Immature natural killer cell (primary cell): ENCODE results near the gene CHN2. TPM values are rescaled to one million over a fixed set of nuclear protein-coding genes. Genes with fewer than 3 reads are reported as not detected.
A peak's percentile ranks its signal among the peaks of the same experiment; 100 is the strongest.

Source experiments
- DNase-seq, 3 donors: peaks; one replicate each; pipeline ENCODE4 v3.0.0; 2022; ENCODE audit warnings: mixed read lengths in 1 of 3
- H3K27ac Mint-ChIP-seq, 6 donors: one replicate each; pipeline ENCODE4 v1.8.0; 2020; ENCODE audit warnings: mixed read lengths in 6 of 6, mild to moderate bottlenecking in 5 of 6, inconsistent platforms in 4 of 6, moderate library complexity in 3 of 6
- H3K27me3 Mint-ChIP-seq, 3 donors: one replicate each; pipeline ENCODE4 v1.8.0; 2020 to 2021; ENCODE audit warnings: low read depth in 3 of 3, mild to moderate bottlenecking in 3 of 3, mixed read lengths in 3 of 3, moderate library complexity in 3 of 3, inconsistent platforms in 1 of 3
- H3K36me3 Mint-ChIP-seq, 3 donors: one replicate each; pipeline ENCODE4 v1.8.0; 2020; ENCODE audit warnings: mixed read lengths in 3 of 3, inconsistent platforms in 2 of 3, mild to moderate bottlenecking in 2 of 3
- H3K4me1 Mint-ChIP-seq, 2 donors: one replicate each; pipeline ENCODE4 v1.8.0; 2020; ENCODE audit warnings: inconsistent platforms in 2 of 2, mild to moderate bottlenecking in 2 of 2, mixed read lengths in 2 of 2, moderate library complexity in 1 of 2
- H3K4me3 Mint-ChIP-seq, 5 donors: one replicate each; pipeline ENCODE4 v1.8.0; 2020; ENCODE audit warnings: mild to moderate bottlenecking in 5 of 5, mixed read lengths in 5 of 5, inconsistent platforms in 3 of 5, moderate library complexity in 3 of 5
- H3K9me3 Mint-ChIP-seq, 6 donors: one replicate each; pipeline ENCODE4 v1.8.0; 2020; ENCODE audit warnings: mild to moderate bottlenecking in 6 of 6, mixed read lengths in 6 of 6, inconsistent platforms in 4 of 6, moderate library complexity in 3 of 6
- polyA plus RNA-seq, 3 donors: library from polyadenylated mRNA; unstranded; fragments of 300-500 nt; fragmentation: Illumina TruSeq; gene quantifications; one replicate each; pipeline ENCODE4 v1.2.3, GENCODE V29; 2021

Gene CHN2
- polyA plus RNA-seq, 3 donors from 2014 or later, result 7.7 to 23.9 (median 14.6) TPM

DNA sequence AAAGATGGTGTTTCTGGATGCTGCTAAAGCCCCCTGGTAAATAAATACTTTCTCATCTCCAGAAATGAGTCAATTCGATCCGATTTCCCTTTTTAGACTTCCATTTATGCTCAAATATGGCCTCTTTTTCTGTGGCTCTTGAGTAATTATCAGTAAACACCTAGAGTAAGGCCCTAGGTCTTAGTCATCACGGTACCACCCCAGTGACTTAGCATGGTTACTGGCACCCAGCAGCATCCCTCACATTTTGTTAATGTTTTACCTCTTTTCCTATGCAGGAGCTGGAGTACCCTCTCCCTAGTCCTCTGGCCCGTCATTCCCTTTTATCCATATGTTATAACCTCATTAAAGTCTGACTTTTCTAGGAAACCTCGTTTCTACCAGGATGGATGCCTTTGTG, 19.5 kb downstream of the CHN2 start:
- H3K9me3 Mint-ChIP-seq, result no peaks in the 10 kb centered on the region
- peaks cover 0 to 5% (median 2%) of the 10 kb centered on the region in 3 donors for H3K27me3 Mint-ChIP-seq
- no peak overlapping the region for H3K27ac Mint-ChIP-seq
- H3K4me1 Mint-ChIP-seq, result peaks cover 21 to 50% of the 10 kb centered on the region in 2 donors
- DNase-seq, result no peak
- H3K36me3 Mint-ChIP-seq, result peaks cover 0 to 7% (median 3%) of the 10 kb centered on the region in 3 donors
- no peak overlapping the region for H3K4me3 Mint-ChIP-seq

DNA sequence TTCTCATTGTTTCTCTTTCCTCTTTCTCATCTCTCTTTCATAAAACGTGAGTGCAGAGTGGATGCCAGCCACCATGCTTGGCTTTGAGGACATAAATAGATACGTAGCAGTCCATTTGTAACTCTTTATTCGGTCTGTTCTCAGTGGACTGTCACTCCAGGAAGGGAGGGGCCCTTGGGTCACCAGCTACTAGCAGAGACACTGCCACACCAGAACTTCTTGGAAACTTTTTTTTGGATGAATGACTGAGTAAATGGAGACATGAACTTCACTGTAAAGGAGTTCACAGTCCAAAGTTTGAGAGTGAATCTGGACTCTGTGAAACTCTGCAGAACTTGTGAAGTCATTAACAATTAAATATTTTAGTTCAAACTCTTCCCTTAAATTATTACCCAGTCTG, 20.2 kb downstream of the CHN2 start:
- DNase-seq, result no peak
- Mint-ChIP-seq H3K4me3 (no peak overlapping the region), H3K9me3 (no peaks in the 10 kb centered on the region), H3K27me3 (peaks cover 0 to 5% (median 2%) of the 10 kb centered on the region in 3 donors), H3K36me3 (peaks cover 0 to 7% (median 3%) of the 10 kb centered on the region in 3 donors), H3K27ac (no peak overlapping the region), H3K4me1 (peaks cover 16 to 43% of the 10 kb centered on the region in 2 donors)

DNA sequence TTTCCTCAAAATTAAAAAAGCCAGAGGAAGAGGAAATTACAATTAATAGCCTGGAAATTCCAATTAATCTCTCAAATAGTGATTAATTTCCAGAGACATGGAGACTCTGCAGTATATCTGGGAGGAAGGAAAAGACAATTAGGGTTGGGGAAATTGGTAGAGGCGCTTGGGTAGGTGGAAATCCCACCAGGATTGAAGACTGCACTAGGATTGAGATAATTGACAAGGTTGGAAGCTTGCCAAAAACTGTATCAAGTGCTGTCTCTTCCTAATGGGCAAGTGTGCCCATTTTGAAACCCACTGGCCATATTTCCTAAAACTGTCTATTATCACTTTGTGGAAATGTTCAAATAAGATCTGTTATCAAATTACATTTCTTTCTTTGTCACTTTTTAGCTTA, 21.6 kb downstream of the CHN2 start:
- H3K9me3 Mint-ChIP-seq, result no peaks in the 10 kb centered on the region
- H3K4me3 Mint-ChIP-seq, result no peak overlapping the region
- H3K27ac Mint-ChIP-seq, result no peak overlapping the region
- DNase-seq, result no peak
- peaks cover 8 to 32% of the 10 kb centered on the region in 2 donors for H3K4me1 Mint-ChIP-seq
- H3K27me3 Mint-ChIP-seq, result peaks cover 0 to 3% (median 0%) of the 10 kb centered on the region in 3 donors
- H3K36me3 Mint-ChIP-seq, result peaks cover 0 to 7% (median 0%) of the 10 kb centered on the region in 3 donors

DNA sequence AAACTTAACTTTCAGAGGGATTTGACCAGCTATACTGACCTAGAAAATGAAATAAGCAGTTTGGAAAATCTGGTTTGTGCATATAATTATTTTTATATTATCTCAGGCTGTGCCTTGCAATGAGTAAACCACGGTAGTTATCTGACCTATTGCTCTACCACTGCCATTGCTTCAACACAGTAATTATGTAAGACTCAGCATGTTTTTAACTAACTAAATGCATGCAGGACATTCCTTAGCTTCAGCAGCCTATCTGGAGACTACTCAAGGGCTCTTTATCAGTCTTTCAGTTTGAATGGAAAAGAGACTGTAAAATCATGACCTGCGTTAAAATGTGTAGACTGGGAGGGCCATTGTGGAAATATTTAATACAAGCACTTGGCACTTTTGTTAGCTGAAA, 22.5 kb downstream of the CHN2 start:
- H3K9me3 Mint-ChIP-seq, result peaks cover 0 to 5% (median 0%) of the 10 kb centered on the region in 6 donors
- peaks cover 0 to 6% (median 6%) of the 10 kb centered on the region in 3 donors for H3K36me3 Mint-ChIP-seq
- H3K27me3 Mint-ChIP-seq, result peaks cover 0 to 3% (median 0%) of the 10 kb centered on the region in 3 donors
- DNase-seq, result no peak
- H3K4me3 Mint-ChIP-seq, result no peak overlapping the region
- H3K4me1 Mint-ChIP-seq, result peaks cover 4 to 22% of the 10 kb centered on the region in 2 donors
- H3K27ac Mint-ChIP-seq, result no peak overlapping the region

DNA sequence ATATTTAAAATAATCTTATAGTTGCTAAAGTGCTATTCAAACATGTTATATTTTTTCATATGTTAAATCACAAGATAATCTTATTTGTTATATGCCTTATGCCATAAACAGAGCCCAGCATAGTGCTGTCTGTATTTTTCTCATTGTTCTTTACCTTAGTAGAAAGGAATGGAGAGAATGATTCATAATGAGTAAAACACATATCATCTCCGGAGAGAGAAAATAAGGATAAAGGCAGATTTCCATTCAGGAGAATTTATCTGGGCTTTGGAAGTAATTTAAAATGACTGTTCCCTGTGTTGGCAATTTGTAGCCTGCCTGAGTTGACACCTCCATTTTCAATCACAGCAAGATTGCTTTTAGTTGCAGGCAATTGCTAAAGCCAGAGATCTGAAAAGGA, 30.2 kb downstream of the CHN2 start:
- H3K27me3 Mint-ChIP-seq, result peaks cover 0 to 5% (median 2%) of the 10 kb centered on the region in 3 donors
- DNase-seq, result no peak
- H3K36me3 Mint-ChIP-seq, result peaks cover 0 to 6% (median 0%) of the 10 kb centered on the region in 3 donors
- H3K4me1 Mint-ChIP-seq, result peaks cover 4 to 14% of the 10 kb centered on the region in 2 donors
- no peak overlapping the region for H3K4me3 Mint-ChIP-seq
- H3K9me3 Mint-ChIP-seq, result peaks cover 0 to 5% (median 0%) of the 10 kb centered on the region in 6 donors
- H3K27ac Mint-ChIP-seq, result no peak overlapping the region

DNA sequence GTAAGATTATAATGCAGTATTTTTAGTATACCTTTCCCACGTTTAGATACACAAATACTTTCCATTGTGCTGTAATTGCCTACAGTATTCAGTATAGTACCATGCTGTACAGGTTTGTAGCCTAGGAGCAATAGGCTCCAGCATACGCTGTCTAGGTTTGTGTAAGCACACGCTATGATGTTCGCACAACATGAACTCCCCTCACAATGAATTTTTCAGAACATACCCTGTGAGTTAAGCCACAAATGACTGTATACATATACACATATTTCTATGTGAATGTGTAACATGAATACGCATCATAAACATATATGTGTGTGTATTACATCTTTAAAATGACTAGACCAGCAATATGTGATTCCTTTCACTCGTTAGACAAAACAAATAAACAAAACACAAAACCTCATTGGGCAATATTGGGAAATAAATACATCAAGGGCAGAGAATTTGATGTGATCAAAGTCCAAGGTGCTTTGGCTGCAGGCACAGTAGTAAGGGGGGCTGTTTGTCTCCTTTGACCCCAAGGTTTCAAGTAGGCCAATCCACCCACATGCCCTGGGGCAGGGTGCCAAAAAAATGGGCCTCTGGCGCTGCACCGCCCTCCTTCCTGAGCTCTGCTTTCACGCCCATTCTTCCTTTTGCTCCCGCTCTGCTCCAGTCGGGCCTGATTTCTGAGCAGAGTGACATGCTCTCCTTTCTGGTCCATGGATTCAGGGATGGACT, 33.9 kb downstream of the CHN2 start:
- Mint-ChIP-seq H3K9me3 (no peaks in the 10 kb centered on the region), H3K27ac (no peak overlapping the region), H3K4me1 (peaks cover 10 to 29% of the 10 kb centered on the region in 2 donors), H3K27me3 (peaks cover 0 to 2% (median 2%) of the 10 kb centered on the region in 3 donors), H3K4me3 (no peak overlapping the region), H3K36me3 (peaks cover 0 to 4% (median 2%) of the 10 kb centered on the region in 3 donors)
- no peak for DNase-seq

DNA sequence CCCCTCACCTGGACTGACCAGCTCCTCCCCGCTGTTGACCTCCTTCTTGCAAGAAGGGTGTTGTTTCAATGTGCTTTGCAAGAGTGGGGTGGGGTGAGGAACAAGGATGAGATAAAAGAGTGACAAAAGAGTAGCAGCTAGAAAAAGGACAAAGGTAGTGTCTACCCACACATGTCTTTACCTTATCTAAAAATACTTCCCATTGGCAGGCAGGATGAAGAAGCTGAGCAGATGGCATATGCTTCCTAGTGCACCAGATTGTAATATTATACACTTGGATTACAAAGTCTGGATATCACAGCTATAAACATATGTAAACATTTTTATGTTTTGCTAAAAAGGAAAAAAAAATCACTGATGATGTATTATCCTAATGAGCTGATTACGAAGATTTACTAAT, 34.5 kb downstream of the CHN2 start:
- Mint-ChIP-seq H3K9me3 (no peaks in the 10 kb centered on the region), H3K27ac (no peak overlapping the region), H3K36me3 (peaks cover 0 to 5% (median 3%) of the 10 kb centered on the region in 3 donors), H3K4me3 (no peak overlapping the region), H3K4me1 (peaks cover 11 to 33% of the 10 kb centered on the region in 2 donors), H3K27me3 (peaks cover 0 to 2% (median 2%) of the 10 kb centered on the region in 3 donors)
- no peak for DNase-seq

DNA sequence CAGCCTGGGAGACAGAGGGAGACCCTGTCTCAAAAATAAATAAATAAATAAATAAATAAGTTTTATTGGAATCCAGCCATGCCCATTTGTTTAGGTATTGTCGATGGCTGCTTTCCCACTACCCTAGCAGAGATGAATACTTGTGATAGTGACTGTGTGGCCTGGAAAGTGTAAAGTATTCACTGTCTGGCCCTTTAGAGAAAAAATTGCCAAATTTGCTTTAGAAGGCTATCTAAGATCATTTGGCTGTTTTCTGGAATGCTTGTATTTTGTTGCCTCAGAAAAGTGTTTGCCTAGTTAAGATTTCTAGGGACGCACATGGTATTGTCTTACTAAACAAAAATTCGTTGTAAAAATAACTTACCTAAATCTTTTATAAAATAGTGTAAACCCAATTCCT, 35.4 kb downstream of the CHN2 start:
- H3K27me3 Mint-ChIP-seq, result peaks cover 0 to 2% (median 1%) of the 10 kb centered on the region in 3 donors
- no peak overlapping the region for H3K27ac Mint-ChIP-seq
- H3K9me3 Mint-ChIP-seq, result no peaks in the 10 kb centered on the region
- H3K36me3 Mint-ChIP-seq, result peaks cover 0 to 5% (median 3%) of the 10 kb centered on the region in 3 donors
- H3K4me3 Mint-ChIP-seq, result no peak overlapping the region
- no peak for DNase-seq
- H3K4me1 Mint-ChIP-seq, result peaks cover 12 to 42% of the 10 kb centered on the region in 2 donors

DNA sequence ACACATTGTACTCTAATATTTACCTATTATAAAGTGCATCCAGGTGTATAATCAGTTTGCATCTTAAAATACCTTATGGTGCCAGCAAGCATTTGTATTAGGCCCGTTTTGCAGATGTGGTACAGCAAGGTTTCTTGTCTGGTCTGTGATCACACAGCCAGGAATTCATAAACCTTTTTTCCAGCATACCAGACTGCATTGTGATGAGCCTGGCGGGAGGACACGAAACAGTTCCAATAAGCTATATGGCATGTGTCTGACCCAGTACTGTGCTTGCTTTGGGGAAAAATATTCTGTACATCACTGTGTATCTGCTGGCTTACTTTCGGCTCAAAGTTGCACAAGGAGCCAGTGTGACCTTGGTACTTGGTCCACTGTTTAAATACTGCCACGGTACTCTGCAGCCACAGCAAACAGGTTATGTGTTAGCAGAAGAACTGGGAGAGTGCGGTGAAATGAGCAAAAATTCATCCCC, 36.3 kb downstream of the CHN2 start:
- H3K36me3 Mint-ChIP-seq, result peaks cover 0 to 5% (median 3%) of the 10 kb centered on the region in 3 donors
- no peak overlapping the region for H3K27ac Mint-ChIP-seq
- no peak overlapping the region for H3K4me3 Mint-ChIP-seq
- H3K4me1 Mint-ChIP-seq, result peaks cover 17 to 45% of the 10 kb centered on the region in 2 donors
- no peak for DNase-seq
- no peaks in the 10 kb centered on the region for H3K9me3 Mint-ChIP-seq
- H3K27me3 Mint-ChIP-seq, result peaks cover 0 to 2% (median 0%) of the 10 kb centered on the region in 3 donors

DNA sequence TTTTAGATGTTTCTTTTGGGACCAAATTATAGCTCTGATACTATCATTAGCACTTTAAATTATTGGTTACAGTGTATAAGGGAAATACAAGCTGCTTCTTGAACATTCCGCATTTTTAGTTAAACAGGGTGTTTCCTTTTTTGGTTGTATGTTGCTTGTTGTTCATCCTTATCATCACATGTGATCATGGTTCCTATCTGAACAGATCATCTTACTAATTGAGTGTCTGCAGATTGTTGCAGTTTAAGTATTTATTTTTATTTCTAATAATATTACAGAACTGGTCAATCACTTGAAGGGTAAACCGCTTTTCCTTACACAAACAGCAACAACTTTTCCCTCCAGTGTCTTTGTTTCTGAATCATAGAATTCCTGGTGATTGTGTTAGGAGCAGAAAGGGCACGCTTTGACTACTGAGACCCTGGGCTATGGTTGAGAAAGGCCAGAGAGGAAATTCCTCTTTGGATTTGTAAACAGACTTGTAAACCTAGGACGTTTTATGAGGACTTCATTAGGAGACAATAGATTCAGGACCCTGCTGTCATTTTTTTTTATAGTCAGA, 37.2 kb downstream of the CHN2 start:
- peaks cover 0 to 5% (median 3%) of the 10 kb centered on the region in 3 donors for H3K36me3 Mint-ChIP-seq
- H3K27ac Mint-ChIP-seq, result no peak overlapping the region
- H3K27me3 Mint-ChIP-seq, result peaks cover 0 to 2% (median 0%) of the 10 kb centered on the region in 3 donors
- no peak overlapping the region for H3K4me3 Mint-ChIP-seq
- no peak for DNase-seq
- peaks cover 17 to 43% of the 10 kb centered on the region in 2 donors for H3K4me1 Mint-ChIP-seq
- H3K9me3 Mint-ChIP-seq, result no peaks in the 10 kb centered on the region

DNA sequence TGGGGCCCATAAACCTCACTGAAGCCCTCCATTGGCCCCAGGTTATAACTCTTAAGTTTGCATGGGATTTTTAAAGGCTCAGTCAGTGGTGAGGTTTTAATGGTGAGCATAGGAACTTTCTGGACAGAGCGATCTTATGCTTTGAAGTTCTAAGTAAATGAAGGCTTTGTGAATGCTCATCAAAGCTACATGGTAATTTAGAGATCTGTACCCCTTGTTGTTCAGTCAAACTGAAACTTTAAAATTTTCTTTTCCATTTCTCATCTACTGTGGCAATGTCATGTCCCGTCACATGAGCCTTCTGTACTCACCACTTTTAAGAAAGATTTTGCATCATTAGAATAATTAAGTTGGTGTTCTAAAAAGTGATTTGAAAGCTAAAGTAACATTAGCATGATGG, 39.9 kb downstream of the CHN2 start:
- H3K27me3 Mint-ChIP-seq, result peaks cover 0 to 2% (median under 1%) of the 10 kb centered on the region in 3 donors
- no peak overlapping the region for H3K4me3 Mint-ChIP-seq
- H3K27ac Mint-ChIP-seq, result no peak overlapping the region
- no peaks in the 10 kb centered on the region for H3K9me3 Mint-ChIP-seq
- H3K4me1 Mint-ChIP-seq, result peaks cover 14 to 36% of the 10 kb centered on the region in 2 donors
- H3K36me3 Mint-ChIP-seq, result peaks cover 0 to 12% (median 5%) of the 10 kb centered on the region in 3 donors
- DNase-seq, result no peak

DNA sequence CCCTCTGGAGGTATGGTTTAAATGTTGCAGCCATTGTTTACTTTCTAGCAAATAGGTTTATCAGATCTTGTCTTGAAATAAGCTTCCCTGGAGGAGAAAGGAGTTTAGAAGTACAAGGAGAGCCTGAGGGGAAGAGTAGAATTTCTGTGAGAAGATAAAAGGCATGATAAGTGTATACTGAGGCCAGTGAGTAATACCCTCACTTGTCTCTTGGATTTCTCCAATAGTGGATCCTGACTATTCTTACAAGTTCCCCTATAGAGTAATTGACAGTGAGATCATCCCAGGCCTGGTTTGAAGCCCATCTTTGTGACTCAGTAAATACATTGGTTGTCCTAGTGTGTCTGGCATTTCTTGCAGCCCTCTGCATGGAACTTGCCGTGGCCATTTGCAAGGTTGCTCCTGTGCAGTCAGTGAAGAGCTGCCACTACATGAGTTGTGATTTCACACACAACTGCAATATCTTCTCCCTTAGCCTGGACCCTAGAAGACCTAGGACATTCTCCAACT, 41.6 kb downstream of the CHN2 start:
- DNase-seq, result no peak
- Mint-ChIP-seq H3K36me3 (peaks cover 0 to 14% (median 5%) of the 10 kb centered on the region in 3 donors), H3K9me3 (no peaks in the 10 kb centered on the region), H3K27me3 (peaks cover 0 to 4% (median 2%) of the 10 kb centered on the region in 3 donors), H3K27ac (no peak overlapping the region), H3K4me3 (no peak overlapping the region), H3K4me1 (peaks cover 15 to 44% of the 10 kb centered on the region in 2 donors)

DNA sequence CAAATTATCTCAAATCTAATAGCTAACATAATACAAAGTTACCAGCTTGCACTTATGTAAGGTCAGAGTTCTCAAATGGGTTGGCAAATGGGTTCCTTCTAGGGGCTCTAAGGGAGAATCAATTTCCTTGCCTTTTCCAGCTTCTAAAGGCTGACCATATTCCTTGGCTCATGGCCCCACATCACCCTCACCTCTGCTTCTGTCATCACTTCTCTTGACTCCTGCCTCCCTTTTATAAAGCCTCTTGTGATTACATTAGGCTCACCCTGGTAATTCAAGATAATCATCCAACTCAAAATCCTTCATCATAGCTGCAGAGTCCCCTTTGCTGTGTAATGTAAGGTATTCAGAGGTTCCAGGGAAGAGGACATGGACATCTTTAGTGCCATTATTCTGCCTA, 42.1 kb downstream of the CHN2 start:
- H3K4me3 Mint-ChIP-seq, result no peak overlapping the region
- H3K36me3 Mint-ChIP-seq, result peaks cover 0 to 14% (median 5%) of the 10 kb centered on the region in 3 donors
- no peak for DNase-seq
- peaks cover 0 to 6% (median 2%) of the 10 kb centered on the region in 3 donors for H3K27me3 Mint-ChIP-seq
- no peaks in the 10 kb centered on the region for H3K9me3 Mint-ChIP-seq
- H3K4me1 Mint-ChIP-seq, result peaks cover 15 to 44% of the 10 kb centered on the region in 2 donors
- H3K27ac Mint-ChIP-seq, result peak overlapping the region in 1 of 6 donors; percentile 1

DNA sequence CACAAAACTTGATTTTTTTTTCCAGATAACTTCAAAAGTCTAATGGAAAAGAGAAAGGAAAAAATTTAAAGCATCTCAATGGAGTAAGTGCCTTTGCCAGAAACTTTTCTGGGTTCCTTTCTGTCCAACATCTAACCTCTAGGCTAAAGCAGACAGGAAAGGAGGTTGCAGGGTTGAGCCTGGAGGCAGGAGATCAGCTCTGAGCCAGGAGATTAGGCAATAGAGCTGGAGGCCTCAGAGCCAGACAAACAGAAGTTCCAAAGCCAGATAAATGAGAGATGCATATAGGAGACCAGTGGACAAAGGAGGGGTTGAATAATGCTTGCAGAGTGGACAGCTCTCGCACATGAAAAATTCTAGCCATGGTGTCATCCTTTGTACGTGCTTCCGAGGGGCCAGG, 42.9 kb downstream of the CHN2 start:
- Mint-ChIP-seq H3K4me1 (peaks cover 15 to 38% of the 10 kb centered on the region in 2 donors), H3K36me3 (peaks cover 0 to 14% (median 5%) of the 10 kb centered on the region in 3 donors), H3K27ac (no peak overlapping the region), H3K9me3 (no peaks in the 10 kb centered on the region), H3K4me3 (no peak overlapping the region), H3K27me3 (peaks cover 0 to 6% (median 2%) of the 10 kb centered on the region in 3 donors)
- no peak for DNase-seq
